Naive B cell (primary cell): Measurements from ENCODE around the gene DHX58. TPM values are rescaled to one million over a fixed set of nuclear protein-coding genes. Genes with fewer than 3 reads are reported as not detected.

Experiments used
- ATAC-seq, 2 donors: fragments of 150-1000 bp; cut with Tn5 transposase; 2 replicates each; pipeline ENCODE4 v1.10.0; 2021; ENCODE audit warnings: low read depth in 2 of 2, mild to moderate bottlenecking in 2 of 2, moderate library complexity in 2 of 2
- DNase-seq: peaks from one replicate; pipeline ENCODE4 v3.0.0; 2022
- H3K27ac Mint-ChIP-seq, 6 donors: one replicate each; pipeline ENCODE4 v1.8.0; 2020 to 2022; ENCODE audit warnings: mild to moderate bottlenecking in 6 of 6, mixed read lengths in 6 of 6, moderate library complexity in 5 of 6, inconsistent platforms in 2 of 6
- H3K27me3 Mint-ChIP-seq, 3 donors: one replicate each; pipeline ENCODE4 v1.8.0; 2021 to 2022; ENCODE audit warnings: mixed read lengths in 3 of 3, mild to moderate bottlenecking in 1 of 3
- H3K36me3 Mint-ChIP-seq, 2 donors: one replicate each; pipeline ENCODE4 v1.8.0; 2020 to 2022; ENCODE audit warnings: mixed read lengths in 2 of 2, inconsistent platforms in 1 of 2, mild to moderate bottlenecking in 1 of 2
- H3K4me1 Mint-ChIP-seq, 3 donors: one replicate each; pipeline ENCODE4 v1.8.0; 2020 to 2022; ENCODE audit warnings: mixed read lengths in 3 of 3, inconsistent platforms in 1 of 3, mild to moderate bottlenecking in 1 of 3, moderate library complexity in 1 of 3
- H3K4me3 Mint-ChIP-seq, 8 donors: one replicate each; pipeline ENCODE4 v1.8.0; 2020 to 2022; ENCODE audit warnings: mild to moderate bottlenecking in 8 of 8, mixed read lengths in 8 of 8, moderate library complexity in 8 of 8, inconsistent platforms in 2 of 8
- H3K9me3 Mint-ChIP-seq, 7 donors: one replicate each; pipeline ENCODE4 v1.8.0; 2020 to 2022; ENCODE audit warnings: mixed read lengths in 7 of 7, mild to moderate bottlenecking in 5 of 7, inconsistent platforms in 2 of 7, moderate library complexity in 1 of 7
- polyA plus RNA-seq, 6 donors: library from polyadenylated mRNA; unstranded; fragments of 300-500 nt; fragmentation: Illumina TruSeq; gene quantifications; one replicate each; pipeline ENCODE4 v1.2.3, GENCODE V29; 2021; ENCODE audit warnings: low read depth in 6 of 6

DHX58 gene
- polyA plus RNA-seq, 6 donors from 2014 or later: 9.4 to 22.3 (median 13.4) TPM

GRCh38 chr17:42136654-42137051, 24.1 kb upstream of the DHX58 start:
- ATAC-seq (no peak), DNase-seq (no peak)
- Mint-ChIP-seq H3K9me3 (no peaks in the 10 kb centered on the region), H3K27ac (peak overlapping the region in 4 of 6 donors; percentile 63 to 93 (median 84)), H3K4me3 (peak overlapping the region in 2 of 8 donors; percentile 47 to 58), H3K36me3 (peaks cover 0 to 5% of the 10 kb centered on the region in 2 donors), H3K4me1 (peaks cover 55 to 88% (median 76%) of the 10 kb centered on the region in 3 donors), H3K27me3 (no peaks in the 10 kb centered on the region)

- DNase-seq (no peak), ATAC-seq (no peak)
- H3K36me3 Mint-ChIP-seq: peaks cover 0 to 5% of the 10 kb centered on the region in 2 donors
- H3K4me1 Mint-ChIP-seq: peaks cover 58 to 88% (median 76%) of the 10 kb centered on the region in 3 donors
- H3K4me3 Mint-ChIP-seq: peak overlapping the region in 6 of 8 donors; percentile 18 to 71 (median 57)
- no peaks in the 10 kb centered on the region for H3K27me3 Mint-ChIP-seq
- no peaks in the 10 kb centered on the region for H3K9me3 Mint-ChIP-seq
- peak overlapping the region; percentile 58 to 97 (median 88) for H3K27ac Mint-ChIP-seq
Observed at GRCh38 chr17:42135664-42136653, 23.4 kb upstream of the DHX58 start.

GRCh38 chr17:42135151-42135550, 22.6 kb upstream of the DHX58 start:
- Mint-ChIP-seq H3K27me3 (no peaks in the 10 kb centered on the region), H3K27ac (peak overlapping the region in 3 of 6 donors; percentile 85 to 93 (median 91)), H3K36me3 (peaks cover 0 to 5% of the 10 kb centered on the region in 2 donors), H3K4me3 (peak overlapping the region in 2 of 8 donors; percentile 15 to 61), H3K9me3 (no peaks in the 10 kb centered on the region), H3K4me1 (peaks cover 63 to 93% (median 82%) of the 10 kb centered on the region in 3 donors)
- DNase-seq (no peak), ATAC-seq (no peak)

- Mint-ChIP-seq H3K27me3 (no peaks in the 10 kb centered on the region), H3K27ac (peak overlapping the region; percentile 74 to 99 (median 94)), H3K4me3 (peak overlapping the region; percentile 59 to 93 (median 76)), H3K9me3 (no peaks in the 10 kb centered on the region), H3K36me3 (peaks cover 0 to 5% of the 10 kb centered on the region in 2 donors), H3K4me1 (peaks cover 58 to 83% (median 67%) of the 10 kb centered on the region in 3 donors)
- ATAC-seq (peak; percentile 93 to 94), DNase-seq (peak; percentile 83)
Observed at GRCh38 chr17:42133461-42134041, 21.0 kb upstream of the DHX58 start.

GRCh38 chr17:42132941-42133340, 20.4 kb upstream of the DHX58 start:
- H3K27me3 Mint-ChIP-seq: no peaks in the 10 kb centered on the region
- peaks cover 0 to 5% of the 10 kb centered on the region in 2 donors for H3K36me3 Mint-ChIP-seq
- peaks cover 55 to 76% (median 61%) of the 10 kb centered on the region in 3 donors for H3K4me1 Mint-ChIP-seq
- H3K9me3 Mint-ChIP-seq: no peaks in the 10 kb centered on the region
- ATAC-seq: peak; percentile 36 to 43
- H3K27ac Mint-ChIP-seq: peak overlapping the region; percentile 74 to 99 (median 94)
- no peak for DNase-seq
- peak overlapping the region; percentile 59 to 93 (median 76) for H3K4me3 Mint-ChIP-seq

- H3K4me3 Mint-ChIP-seq: peak overlapping the region; percentile 19 to 93 (median 76)
- peaks cover 5% of the 10 kb centered on the region in 2 donors for H3K36me3 Mint-ChIP-seq
- H3K9me3 Mint-ChIP-seq: no peaks in the 10 kb centered on the region
- no peaks in the 10 kb centered on the region for H3K27me3 Mint-ChIP-seq
- peak overlapping the region; percentile 74 to 99 (median 94) for H3K27ac Mint-ChIP-seq
- ATAC-seq (no peak), DNase-seq (no peak)
- peaks cover 53 to 71% (median 56%) of the 10 kb centered on the region in 3 donors for H3K4me1 Mint-ChIP-seq
Observed at GRCh38 chr17:42131981-42132432, 19.5 kb upstream of the DHX58 start.

- ATAC-seq (no peak), DNase-seq (no peak)
- no peaks in the 10 kb centered on the region for H3K9me3 Mint-ChIP-seq
- H3K4me3 Mint-ChIP-seq: peak overlapping the region in 6 of 8 donors; percentile 9 to 93 (median 67)
- H3K36me3 Mint-ChIP-seq: peaks cover 5 to 9% of the 10 kb centered on the region in 2 donors
- H3K27ac Mint-ChIP-seq: peak overlapping the region; percentile 48 to 95 (median 83)
- peaks cover 47 to 68% (median 53%) of the 10 kb centered on the region in 3 donors for H3K4me1 Mint-ChIP-seq
- no peaks in the 10 kb centered on the region for H3K27me3 Mint-ChIP-seq
Observed at GRCh38 chr17:42131232-42131631, 18.7 kb upstream of the DHX58 start.

- peaks cover 5 to 16% of the 10 kb centered on the region in 2 donors for H3K36me3 Mint-ChIP-seq
Observed at GRCh38 chr17:42130310-42130936, 17.9 kb upstream of the DHX58 start.

GRCh38 chr17:42129109-42129837, 16.8 kb upstream of the DHX58 start:
- Mint-ChIP-seq H3K36me3 (peaks cover 5 to 27% of the 10 kb centered on the region in 2 donors), H3K9me3 (no peaks in the 10 kb centered on the region), H3K4me3 (peak overlapping the region in 1 of 8 donors; percentile 53), H3K27me3 (no peaks in the 10 kb centered on the region), H3K27ac (peak overlapping the region in 3 of 6 donors; percentile 53 to 74 (median 72)), H3K4me1 (peaks cover 41 to 49% (median 44%) of the 10 kb centered on the region in 3 donors)
- ATAC-seq (no peak), DNase-seq (no peak)

More at GRCh38 chr17:42130310-42130936, 17.9 kb upstream of the DHX58 start:
- Mint-ChIP-seq H3K27ac (peak overlapping the region; percentile 49 to 95 (median 74)), H3K9me3 (no peaks in the 10 kb centered on the region), H3K4me1 (peaks cover 40 to 60% (median 45%) of the 10 kb centered on the region in 3 donors), H3K4me3 (peak overlapping the region in 4 of 8 donors; percentile 21 to 80 (median 43)), H3K27me3 (no peaks in the 10 kb centered on the region)
- DNase-seq: no peak
- no peak for ATAC-seq

- Mint-ChIP-seq H3K36me3 (peaks cover 5 to 27% of the 10 kb centered on the region in 2 donors), H3K4me3 (peak overlapping the region in 2 of 8 donors; percentile 17 to 60), H3K27me3 (no peaks in the 10 kb centered on the region), H3K9me3 (no peaks in the 10 kb centered on the region), H3K27ac (peak overlapping the region in 3 of 6 donors; percentile 32 to 49 (median 36)), H3K4me1 (peaks cover 24 to 30% (median 27%) of the 10 kb centered on the region in 3 donors)
- ATAC-seq (no peak), DNase-seq (no peak)
Observed at GRCh38 chr17:42127414-42127813, 14.9 kb upstream of the DHX58 start.

- DNase-seq (no peak), ATAC-seq (no peak)
- Mint-ChIP-seq H3K36me3 (peaks cover 5 to 27% of the 10 kb centered on the region in 2 donors), H3K27me3 (no peaks in the 10 kb centered on the region), H3K4me1 (peaks cover 18 to 30% (median 21%) of the 10 kb centered on the region in 3 donors), H3K27ac (peak overlapping the region in 3 of 6 donors; percentile 7 to 36 (median 8)), H3K4me3 (peak overlapping the region in 1 of 8 donors; percentile 60), H3K9me3 (no peaks in the 10 kb centered on the region)
Observed at GRCh38 chr17:42126836-42127235, 14.3 kb upstream of the DHX58 start.

GRCh38 chr17:42125565-42125964, 13.1 kb upstream of the DHX58 start:
- DNase-seq (no peak), ATAC-seq (no peak)
- H3K9me3 Mint-ChIP-seq: no peaks in the 10 kb centered on the region
- H3K4me1 Mint-ChIP-seq: peaks cover 12 to 25% (median 14%) of the 10 kb centered on the region in 3 donors
- H3K4me3 Mint-ChIP-seq: no peak overlapping the region
- no peaks in the 10 kb centered on the region for H3K27me3 Mint-ChIP-seq
- peak overlapping the region in 1 of 6 donors; percentile 61 for H3K27ac Mint-ChIP-seq
- H3K36me3 Mint-ChIP-seq: peaks cover 5 to 27% of the 10 kb centered on the region in 2 donors
